GM18519 (cell line): ENCODE measurements around the gene ABHD2.

Source experiments
- ATAC-seq: cut with Tn5 transposase; IDR thresholded peaks from one replicate; pipeline ENCODE4 v1.9.1; 2021; ENCODE audit warnings: mild to moderate bottlenecking, moderate library complexity; ENCODE audit not compliant: unreplicated experiment, low FRiP score

ABHD2 gene

DNA sequence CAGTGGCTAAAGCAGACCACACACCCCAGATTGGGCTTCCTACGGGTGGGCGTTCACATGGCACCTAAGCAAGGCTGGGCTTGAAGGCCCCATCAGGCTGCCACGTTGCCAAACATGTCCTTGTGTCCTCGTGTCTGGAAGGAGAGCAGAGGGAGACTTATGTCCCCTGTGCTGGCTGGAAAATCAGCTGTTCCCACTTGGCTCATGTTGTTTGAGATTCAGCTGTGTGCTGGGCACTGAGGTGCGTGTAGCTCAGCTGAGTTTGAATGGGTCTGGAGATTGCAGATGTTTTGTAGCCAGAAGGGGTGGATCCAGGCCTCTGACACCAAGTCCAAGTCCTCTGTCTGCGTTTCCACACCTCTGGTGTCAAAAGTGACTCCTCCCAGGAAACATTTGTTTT is 98.5 kb downstream of the ABHD2 start:
- ATAC-seq = no peak

DNA sequence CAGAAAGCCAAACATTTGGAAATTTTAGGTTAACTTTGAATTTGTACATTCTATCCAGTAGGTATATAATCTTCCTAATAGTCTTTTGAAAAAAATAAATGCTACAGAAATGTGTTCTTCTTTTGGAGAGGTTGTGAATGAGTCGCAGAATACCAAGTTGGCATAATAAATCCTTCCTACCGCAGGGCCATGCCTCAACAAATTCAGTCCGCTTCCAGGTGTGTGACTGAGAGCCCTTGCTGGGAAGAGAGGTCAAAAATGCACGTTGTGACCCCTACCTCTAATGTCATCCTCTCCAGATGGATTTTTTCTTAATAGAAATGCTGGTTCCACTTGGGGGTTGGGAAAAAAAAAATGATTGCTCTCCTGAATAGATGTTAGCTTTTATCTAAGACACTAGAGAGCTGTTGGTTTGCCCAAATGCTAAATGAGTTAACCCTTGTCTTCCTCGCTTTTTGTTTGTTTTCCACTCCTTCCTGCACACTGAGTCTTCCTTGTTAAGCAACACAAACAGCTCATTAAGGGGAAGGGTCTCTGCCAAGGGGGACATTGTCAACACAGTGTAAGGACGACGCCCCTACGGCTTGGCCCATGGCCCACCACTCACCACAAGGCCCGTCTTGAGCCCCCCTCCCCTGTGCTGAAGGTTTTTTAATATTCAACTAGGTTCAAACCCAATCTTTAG is 99.2 kb downstream of the ABHD2 start:
- no peak for ATAC-seq

DNA sequence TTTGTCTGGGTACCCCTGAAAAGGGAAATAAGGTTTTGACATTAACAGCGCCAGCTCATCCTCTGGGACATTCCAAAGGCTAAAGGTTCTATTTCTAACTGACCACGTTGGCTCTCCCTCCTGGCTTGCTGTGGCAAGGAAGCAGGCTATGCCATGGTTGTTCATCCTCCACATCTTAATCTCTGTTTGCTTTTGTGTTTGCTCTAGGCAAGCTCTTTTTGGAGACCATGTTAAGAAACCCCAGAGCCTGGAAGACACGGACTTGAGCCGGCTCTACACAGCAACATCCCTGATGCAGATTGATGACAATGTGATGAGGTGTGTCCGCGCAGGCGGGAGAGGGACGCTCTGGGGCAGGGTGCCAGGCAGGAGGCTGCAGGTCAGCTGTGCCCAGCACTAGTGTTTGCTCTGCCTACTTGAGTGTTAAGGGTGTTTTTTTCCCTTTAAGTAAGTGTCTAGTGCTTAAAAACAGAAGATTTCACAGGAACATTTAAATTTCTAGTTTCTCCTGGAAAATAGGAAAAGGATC is 99.8 kb downstream of the ABHD2 start:
- ATAC-seq = no peak

DNA sequence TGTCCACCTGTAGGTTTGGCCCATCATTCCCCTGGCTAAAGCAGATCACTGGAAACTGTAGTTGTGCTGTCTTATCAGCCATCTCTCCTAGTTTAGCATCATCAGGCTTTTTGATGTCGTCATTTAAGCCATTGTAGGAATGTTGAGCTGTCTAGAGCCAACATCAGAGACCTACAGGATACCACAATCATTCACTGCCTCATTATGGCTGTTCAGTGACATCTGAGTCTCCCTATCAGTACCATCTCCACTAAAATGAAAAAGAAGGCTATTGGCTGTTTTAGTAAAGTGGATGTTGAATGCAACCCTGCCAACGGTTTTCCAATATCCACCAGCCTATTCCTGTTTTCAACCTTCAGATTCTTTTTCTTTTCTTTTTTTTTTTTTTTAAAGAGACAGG is 103.9 kb downstream of the ABHD2 start:
- ATAC-seq = no peak

DNA sequence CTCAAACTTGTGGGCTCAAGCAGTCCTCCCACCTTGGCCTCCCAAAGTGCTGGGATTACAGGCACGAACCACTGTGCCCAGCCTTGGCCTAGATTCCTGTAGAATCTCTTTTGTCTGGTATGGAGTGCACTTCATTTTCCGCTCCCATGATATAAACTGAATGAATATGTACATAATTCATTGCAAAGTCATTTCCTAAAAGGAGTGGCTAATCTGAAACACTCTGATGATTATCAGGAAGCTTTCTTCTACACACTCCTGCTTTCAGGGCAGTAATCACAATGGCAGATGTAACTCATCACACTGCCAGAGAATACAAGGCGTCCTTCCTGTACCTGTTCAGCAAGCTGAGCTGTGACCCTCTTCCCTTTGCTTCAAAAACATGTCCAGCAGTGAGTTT is 104.5 kb downstream of the ABHD2 start:
- ATAC-seq = no peak

DNA sequence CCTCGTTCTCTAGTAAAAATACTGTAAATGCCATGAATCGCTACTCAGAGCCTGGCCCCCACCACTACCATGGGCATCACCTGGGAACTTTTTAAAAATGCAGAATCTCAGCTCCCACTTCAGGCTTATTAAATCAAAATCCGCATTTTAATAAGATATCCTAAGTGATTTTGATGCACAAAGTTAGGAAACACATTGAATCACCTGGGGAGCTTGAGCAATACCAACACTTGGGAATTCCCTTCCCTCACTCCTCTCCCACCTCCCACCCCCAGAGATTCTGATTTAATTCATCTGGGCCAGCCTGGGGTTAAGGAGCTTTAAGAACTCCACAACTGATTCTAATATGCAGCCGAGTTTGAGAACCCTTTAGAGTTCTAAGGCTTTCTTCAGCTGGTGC is 106.4 kb downstream of the ABHD2 start:
- ATAC-seq = no peak

DNA sequence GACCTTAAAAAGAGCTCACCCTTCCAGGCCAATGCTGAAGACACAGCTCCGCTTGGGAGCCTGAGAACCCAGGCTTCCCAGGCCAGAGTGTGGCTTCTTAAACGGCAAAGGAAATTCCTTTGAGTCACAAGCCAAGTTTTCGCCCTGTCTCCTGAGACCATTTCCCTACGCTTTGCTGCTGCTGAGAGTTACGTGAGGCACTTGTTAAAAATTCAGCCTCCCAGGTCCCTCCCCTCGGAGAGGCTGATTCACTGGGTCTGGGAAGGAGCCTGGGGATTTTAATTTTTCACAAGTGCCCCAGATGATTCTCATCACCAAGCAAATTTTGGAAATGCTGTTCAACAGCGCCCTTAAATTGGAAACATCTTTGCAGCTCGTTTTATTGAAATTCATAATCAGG is 107.6 kb downstream of the ABHD2 start:
- ATAC-seq = no peak

DNA sequence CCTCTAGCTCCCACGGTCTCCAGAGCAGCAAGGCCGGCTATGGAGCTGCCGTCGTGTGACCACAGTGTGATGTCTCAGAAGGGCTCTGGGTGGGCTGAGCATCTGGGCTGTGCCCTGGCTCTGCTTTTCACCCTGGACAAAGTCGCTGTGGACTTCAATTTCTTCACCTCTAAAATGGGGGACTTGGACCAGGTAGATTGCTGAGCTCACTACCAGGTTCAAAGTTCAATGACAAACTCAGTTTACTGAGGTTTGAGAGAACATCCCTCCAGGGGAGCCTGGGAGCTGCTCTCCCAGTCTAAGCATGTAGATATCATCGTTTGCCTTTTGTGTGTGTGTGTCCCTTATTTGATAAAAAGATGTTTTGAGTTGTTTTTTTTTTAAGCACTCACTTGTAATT is 108.0 kb downstream of the ABHD2 start:
- no peak for ATAC-seq

DNA sequence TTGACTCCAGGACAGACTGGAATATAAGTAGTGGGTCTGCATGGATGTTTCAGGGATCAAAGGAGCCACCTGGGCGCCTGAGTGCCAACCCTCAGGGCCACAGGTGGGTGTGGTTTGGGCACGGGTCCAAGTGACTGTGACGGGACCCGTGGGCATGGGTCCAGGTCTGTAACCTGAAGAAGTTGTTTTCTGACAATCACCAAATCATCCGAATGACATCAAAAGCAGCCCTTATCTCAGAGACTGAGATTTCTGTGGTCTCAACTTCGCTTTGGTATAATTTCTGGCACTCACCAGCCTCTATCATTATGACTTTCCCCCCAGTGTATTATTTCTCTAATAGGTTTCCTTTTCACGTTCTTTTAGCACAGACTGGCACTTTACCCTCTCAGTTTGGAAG is 108.7 kb downstream of the ABHD2 start:
- no peak for ATAC-seq

DNA sequence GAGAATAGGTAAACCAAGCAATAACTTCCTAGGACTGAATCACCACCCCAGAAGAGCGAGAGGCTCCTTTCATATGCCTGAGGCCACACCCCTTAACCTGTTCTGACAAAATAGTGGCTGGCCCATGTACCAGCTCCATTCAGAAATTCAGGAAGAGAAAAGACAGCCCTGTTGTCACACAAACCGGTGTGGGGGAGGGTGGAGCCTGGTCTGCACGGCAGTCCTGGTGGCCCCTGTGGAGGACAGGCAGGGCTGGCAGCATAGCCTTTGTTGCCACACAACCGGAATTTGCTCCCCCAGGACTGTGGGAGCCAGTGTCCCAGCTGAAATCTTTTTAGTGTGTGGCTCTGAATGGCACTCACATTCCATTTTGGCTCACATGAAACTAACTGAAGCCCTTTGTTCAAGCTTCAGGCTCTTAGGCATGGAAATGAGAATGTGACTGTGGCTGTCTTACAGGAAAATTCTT is 109.3 kb downstream of the ABHD2 start:
- no peak for ATAC-seq

DNA sequence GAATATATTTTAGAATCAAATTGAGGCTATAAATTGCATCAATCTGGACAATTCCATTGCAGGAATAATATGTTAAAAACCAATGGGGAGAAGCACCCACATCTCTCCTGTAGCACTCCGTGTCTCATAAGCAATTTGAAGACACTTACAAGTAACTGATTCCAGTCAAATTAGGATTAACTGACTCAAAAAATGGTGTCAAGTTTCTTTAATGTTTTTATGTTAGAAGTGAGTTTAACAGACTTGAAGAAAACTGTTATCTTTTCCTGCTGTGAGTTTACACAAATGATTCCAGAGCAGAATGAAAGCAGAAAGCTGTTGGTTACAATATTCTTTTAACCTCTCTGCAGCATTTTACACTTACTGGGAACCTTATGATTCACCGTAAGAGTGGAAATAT is 109.9 kb downstream of the ABHD2 start:
- no peak for ATAC-seq

DNA sequence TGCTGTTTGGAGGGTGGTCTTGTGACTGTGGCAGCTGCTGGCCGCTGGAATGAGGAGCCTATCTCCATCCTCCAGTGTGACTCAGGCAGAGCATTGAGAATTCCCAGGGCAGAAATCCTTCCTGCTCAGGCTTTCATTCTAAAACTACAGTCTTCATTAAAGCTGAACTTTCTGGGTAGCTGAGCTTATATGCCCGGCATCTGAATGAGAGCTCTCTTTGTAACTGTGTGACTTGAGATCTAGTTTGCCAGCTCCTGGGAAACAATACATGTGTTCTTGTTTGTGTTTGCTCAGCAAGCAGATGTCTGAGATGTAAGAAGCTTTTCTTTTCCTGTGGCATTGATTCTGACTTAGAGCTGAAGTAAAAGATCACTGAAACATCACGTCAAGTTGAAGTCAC is 110.7 kb downstream of the ABHD2 start:
- ATAC-seq = no peak

DNA sequence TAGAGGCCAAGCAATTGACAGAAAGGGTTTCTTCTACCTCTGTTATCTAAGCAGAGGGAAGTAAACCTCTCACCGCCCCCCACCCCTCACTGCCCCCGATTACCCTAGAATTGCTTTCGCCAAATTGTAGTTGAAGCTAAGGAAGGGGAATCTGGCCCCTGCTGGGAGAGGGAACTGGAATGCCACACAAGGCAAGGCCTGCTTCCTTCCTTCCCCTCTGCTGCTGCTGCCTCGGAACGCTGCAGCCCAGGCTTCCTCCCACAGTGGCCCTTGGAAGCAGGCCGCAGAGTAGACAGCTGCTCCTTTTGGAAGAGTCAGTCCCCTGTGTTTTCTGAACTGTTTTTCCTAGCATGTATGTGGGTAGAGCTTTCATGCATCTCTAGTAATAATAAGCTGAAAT is 111.5 kb downstream of the ABHD2 start:
- no peak for ATAC-seq

DNA sequence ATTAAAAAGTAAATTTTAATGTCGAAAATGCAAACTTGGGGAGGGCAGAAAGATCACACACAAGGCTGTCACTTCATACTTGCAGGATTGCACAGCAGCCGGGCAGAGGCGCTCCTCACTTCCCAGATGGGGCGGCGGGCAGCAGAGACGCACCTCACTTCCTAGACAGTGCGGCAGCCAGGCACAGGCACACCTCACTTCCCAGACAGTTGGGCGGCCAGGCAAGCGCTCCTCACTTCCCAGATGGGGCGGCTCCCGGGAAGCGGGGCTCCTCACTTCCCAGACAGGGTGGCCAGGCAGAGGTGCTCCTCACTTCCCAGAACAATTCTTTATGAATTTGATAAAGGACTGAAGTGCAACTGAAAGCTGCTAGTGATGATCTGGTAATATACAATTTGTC is 111.9 kb downstream of the ABHD2 start:
- ATAC-seq = no peak

DNA sequence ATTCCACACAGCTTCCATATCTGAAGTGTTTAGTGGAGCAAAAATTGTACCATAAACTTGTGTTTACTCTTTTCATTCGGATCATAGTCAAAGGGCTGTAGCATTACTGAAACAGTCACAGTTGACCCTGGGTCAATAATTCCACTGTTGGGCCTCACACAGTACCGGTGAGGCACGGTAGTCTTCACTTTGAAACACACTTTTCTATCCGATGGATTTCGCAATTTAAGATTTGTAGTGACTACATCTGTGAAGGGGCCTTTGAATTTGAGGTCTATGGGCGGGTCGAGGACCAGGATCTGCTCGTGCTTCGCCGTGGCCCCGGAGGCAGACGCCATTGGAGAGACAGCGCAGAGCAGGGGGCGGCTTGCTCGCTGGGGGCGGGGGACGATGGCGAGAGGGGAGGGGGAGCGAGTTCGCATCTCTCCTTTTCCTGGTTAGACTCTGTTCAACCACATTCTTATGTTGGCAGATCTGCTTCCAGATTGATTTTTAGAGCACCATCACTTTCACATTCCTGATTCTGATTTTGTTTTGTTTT is 113.3 kb downstream of the ABHD2 start:
- ATAC-seq = no peak

DNA sequence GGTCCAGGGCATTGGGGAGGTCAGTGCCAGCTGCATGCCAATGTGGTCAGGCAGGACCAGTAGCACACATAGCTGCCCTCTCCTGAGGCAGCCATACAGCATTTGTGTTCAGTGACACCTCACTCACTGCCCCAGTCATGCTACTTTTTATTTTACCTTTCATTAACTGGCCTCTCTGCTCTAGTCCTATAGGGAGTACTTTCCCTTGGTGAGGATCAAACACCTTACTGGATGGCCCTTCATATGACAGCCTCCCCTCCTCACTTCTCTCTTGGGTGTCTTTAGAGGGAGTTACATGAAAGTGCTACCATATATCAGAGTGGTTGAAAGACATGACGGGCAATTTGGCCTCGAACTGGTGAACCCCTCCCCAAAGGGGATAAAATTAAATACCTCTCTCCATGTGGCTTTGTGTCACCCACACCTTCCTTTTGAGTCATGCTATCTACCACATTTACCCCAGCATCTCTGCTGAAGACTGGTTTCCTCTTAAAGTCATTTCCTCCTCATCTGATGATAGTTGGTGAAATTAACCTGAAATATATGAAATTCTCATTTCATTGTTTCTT is 115.5 kb downstream of the ABHD2 start:
- ATAC-seq = no peak

DNA sequence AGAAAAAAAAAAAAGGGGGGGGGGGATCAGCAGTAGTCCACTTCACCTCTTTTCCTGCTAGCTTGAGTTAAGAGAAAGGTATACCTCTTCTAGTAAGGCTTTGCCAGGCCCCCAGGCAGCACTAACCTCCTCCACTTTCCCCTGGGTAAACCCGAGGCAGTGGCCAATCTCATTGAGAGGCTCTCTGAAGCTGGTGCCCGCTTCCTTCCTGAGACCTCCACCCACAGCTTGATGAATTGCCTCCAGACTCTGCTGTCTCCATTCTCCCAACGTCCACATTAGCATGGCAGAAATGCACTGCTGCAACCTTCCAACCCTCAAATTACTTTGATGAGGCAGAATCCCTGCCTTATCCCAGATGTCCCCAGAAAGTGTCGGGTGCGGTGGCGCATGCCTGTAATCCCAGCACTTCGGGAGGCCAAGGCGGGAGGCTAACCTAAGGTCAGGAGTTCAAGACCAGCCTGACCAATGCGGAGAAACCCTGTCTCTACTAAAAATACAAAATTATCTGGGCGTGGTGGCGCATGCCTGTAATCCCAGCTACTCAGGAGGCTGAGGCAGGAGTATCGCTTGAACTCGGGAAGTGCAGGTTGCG is 117.8 kb downstream of the ABHD2 start:
- ATAC-seq = no peak

DNA sequence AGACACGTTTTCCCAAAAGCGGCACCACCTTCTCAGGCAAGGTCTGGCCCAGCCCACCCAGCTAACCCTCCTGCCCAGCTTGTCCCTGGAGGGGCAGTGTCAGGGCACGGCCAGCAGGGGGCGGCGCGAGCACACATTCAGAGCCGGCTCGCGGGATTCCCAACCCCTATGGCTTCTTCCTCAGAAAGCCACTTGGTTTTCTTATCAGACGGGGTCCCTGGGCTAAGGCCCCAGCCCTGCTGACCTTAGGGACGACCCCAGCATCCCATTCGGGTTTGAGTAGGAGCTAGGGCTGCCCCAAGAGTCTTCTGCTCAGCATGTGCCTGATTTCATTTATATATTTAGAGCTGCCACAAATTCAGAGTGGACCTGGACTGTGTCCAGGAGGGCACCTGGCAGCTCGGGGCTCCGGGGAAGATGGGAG is 118.7 kb downstream of the ABHD2 start:
- ATAC-seq = no peak

DNA sequence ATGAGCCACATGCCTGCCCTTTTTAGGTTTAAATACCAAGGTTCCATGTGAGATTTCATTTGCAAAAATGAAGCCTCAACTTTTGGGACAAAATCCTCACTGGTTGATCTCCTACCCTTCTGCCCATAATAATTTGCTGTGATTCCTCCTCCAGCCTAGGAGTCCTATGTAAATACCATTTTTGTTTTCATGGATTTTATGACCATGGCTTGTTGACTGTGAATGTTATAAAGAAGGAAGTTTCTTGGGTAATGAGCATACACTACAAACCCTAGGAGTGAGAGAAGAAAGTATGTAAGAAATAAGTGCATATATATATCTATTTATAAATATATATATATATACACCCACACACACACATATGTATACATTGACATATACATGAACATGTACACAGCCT is 120.0 kb downstream of the ABHD2 start:
- ATAC-seq = no peak

DNA sequence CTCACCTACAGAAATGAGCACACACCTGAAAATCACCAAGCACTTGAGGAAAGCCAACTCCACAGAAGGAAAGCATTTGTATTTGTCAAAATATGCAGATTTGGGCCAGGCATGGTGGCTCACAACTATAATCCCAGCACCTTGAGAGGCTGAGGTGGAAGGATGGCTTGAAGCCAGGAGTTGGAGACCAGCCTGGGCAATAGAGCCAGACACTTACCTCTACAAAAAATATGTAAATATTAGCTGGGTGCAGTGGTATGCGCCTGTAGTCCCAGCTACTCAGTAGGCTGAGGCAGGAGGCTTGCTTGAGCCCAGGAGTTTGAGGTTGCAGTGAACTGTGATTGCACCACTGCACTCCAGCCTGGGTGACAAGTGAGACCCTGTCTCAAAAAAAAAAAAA is 120.8 kb downstream of the ABHD2 start:
- no peak for ATAC-seq

DNA sequence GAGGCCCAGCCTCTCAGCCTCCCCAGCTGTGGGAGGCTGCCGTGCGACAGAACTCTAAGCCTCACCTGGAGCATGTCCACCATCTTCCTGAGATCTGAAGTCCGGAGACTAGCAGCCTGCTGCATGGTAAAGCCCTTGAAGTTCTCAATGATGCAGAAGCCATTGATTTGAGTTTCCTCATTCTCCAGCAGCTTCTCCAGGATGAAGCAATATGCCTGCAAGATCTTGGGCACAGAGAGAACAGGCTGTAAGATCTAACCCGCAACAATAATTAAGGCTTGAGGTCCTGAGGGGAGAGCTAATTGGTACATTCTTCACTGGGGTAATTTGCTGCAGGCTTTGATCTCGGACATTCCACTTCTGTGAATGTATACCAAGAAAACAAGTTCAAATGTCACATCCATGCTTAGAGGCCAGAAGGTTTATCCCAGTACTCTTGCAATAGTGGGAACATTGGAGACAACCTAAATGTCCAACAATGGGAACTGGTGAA is 123.5 kb downstream of the ABHD2 start:
- ATAC-seq = no peak

DNA sequence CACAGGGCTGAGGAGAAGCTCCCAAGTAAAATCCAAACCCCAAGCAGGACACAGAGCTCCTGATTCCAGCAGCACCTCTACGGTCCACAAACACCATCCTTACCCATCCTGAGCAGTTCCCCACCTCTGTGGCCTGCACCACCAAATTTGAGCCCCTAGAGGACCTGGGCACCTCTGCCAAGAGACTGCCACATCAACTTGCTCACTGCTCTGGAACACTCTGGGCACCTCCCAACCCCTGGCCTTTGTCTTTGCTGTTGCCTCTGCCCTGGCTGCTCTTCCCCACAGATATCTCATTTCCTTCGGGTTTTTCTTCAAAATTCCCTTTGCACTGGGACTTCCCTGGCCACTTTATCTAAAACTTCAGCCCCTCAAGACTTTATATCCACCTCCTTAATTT is 127.4 kb downstream of the ABHD2 start:
- ATAC-seq = no peak
